Gastrocnemius medialis (tissue), 4 donors: ENCODE measurements around the gene ASAP2. TPM values are rescaled to one million over a fixed set of nuclear protein-coding genes. Genes with fewer than 3 reads are reported as not detected.

Experiments used
- ATAC-seq, 2 donors: fragments of 150-250 bp; one replicate each; pipeline ENCODE4 v1.9.1; 2016
- DNase-seq, 2 donors: peaks; one replicate each; pipeline ENCODE4 v3.0.0-alpha.2; 2019
- H3K27ac ChIP-seq, 4 donors: fragments of 200-600 bp; sonication (generic); 1 replicate in 1 of 4; 2 replicates in 3 of 4; pipeline ENCODE4 v1.5.1; 2016 to 2018; ENCODE audit warnings: mild to moderate bottlenecking in 2 of 4, moderate library complexity in 1 of 4
- H3K27me3 ChIP-seq, 3 donors: fragments of 200-600 bp; sonication (generic) in 2 of 3; 1 replicate in 1 of 3; 2 replicates in 2 of 3; pipeline versions ENCODE4 v1.5.1 to v1.6.0; 2016 to 2019; ENCODE audit warnings: mild to moderate bottlenecking in 1 of 3, moderate library complexity in 1 of 3
- H3K36me3 ChIP-seq, 2 donors: fragments of 200-600 bp; sonication (generic) in 1 of 2; one replicate each; pipeline ENCODE4 v1.5.1; 2017 to 2018
- H3K4me1 ChIP-seq, 2 donors: fragments of 200-600 bp; sonication (generic) in 1 of 2; one replicate each; pipeline ENCODE4 v1.5.1; 2016 to 2017; ENCODE audit warnings: mild to moderate bottlenecking in 2 of 2
- H3K4me3 ChIP-seq, 4 donors: fragments of 200-600 bp; sonication (generic) in 3 of 4; 1 replicate in 1 of 4; 2 replicates in 3 of 4; pipeline ENCODE4 v1.5.1; 2016 to 2019; ENCODE audit warnings: mild to moderate bottlenecking in 2 of 4
- H3K9me3 ChIP-seq, 3 donors: fragments of 200-600 bp; sonication (generic) in 2 of 3; 1 replicate in 1 of 3; 2 replicates in 2 of 3; pipeline ENCODE4 v1.5.1; 2016 to 2019
- POLR2A ChIP-seq, 2 donors: fragments of 450-650 bp; IDR thresholded peaks; one replicate each; pipeline ENCODE4 v1.6.1; 2017; ENCODE audit warnings: antibody characterized with exemption in 2 of 2, mild to moderate bottlenecking in 2 of 2, moderate library complexity in 2 of 2
- in situ Hi-C, 4 donors: fragments of 200-750 bp; cut with MboI; loops; one replicate each; pipeline versions ENCODE4 v1.15.0 to v1.8.0; 2017; ENCODE audit warnings: low sequenced_read_pairs in 4 of 4
- intact Hi-C: fragments of 100-400 bp; cut with DNase I; formaldehyde crosslinking; loops from one replicate; pipeline ENCODE4 v1.15.1; 2023; ENCODE audit warnings: low total_unique reads
- total RNA-seq, 4 donors: library from RNA; depleted of rRNA; stranded (reverse); fragments of >200 nt; gene quantifications; one replicate each; pipeline versions ENCODE4 v1.1.0 to v1.2.3, GENCODE V29; 2016
- TF ChIP-seq, protein P1 (sequence below), 5 experiments: fragments of 450-650 bp in 3 of 5; fragments of 200-600 bp in 2 of 5; sonication (generic) in 2 of 5; IDR thresholded peaks in 4 of 5; conservative IDR thresholded peaks in 1 of 5; 1 replicate in 4 of 5; 2 replicates in 1 of 5; pipeline ENCODE4 v1.5.1; 2016 to 2019; ENCODE audit warnings: antibody characterized with exemption in 5 of 5, mild to moderate bottlenecking in 3 of 5, moderate library complexity in 3 of 5

Gene ASAP2
- total RNA-seq, 4 donors from 2014 or later: 1.9 to 4.0 (median 3.4) TPM

- no peaks in the 10 kb centered on the region for H3K27me3 ChIP-seq
- in situ Hi-C loops: no loop called here
- H3K4me1 ChIP-seq: no peaks in the 10 kb centered on the region
- no peaks in the 10 kb centered on the region for H3K9me3 ChIP-seq
- intact Hi-C loops: no loop called here
- H3K27ac ChIP-seq: no peak overlapping the region
- no peaks in the 10 kb centered on the region for H3K36me3 ChIP-seq
- DNase-seq (no peak), ATAC-seq (no peak)
- TF ChIP-seq, protein P1, sequence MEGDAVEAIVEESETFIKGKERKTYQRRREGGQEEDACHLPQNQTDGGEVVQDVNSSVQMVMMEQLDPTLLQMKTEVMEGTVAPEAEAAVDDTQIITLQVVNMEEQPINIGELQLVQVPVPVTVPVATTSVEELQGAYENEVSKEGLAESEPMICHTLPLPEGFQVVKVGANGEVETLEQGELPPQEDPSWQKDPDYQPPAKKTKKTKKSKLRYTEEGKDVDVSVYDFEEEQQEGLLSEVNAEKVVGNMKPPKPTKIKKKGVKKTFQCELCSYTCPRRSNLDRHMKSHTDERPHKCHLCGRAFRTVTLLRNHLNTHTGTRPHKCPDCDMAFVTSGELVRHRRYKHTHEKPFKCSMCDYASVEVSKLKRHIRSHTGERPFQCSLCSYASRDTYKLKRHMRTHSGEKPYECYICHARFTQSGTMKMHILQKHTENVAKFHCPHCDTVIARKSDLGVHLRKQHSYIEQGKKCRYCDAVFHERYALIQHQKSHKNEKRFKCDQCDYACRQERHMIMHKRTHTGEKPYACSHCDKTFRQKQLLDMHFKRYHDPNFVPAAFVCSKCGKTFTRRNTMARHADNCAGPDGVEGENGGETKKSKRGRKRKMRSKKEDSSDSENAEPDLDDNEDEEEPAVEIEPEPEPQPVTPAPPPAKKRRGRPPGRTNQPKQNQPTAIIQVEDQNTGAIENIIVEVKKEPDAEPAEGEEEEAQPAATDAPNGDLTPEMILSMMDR (IDR thresholded peaks at IDR 0.05 in 4 of 5, conservative IDR thresholded peaks at IDR 0.05 in 1 of 5): no peak
- no peak for TF ChIP-seq POLR2A (IDR thresholded peaks at IDR 0.05)
- no peak overlapping the region for H3K4me3 ChIP-seq
Measured at GRCh38 chr2:9163306-9164111, 43.1 kb upstream of the ASAP2 start.

- no peak for DNase-seq
- Histone ChIP-seq H3K4me3 (no peak overlapping the region), H3K27me3 (no peaks in the 10 kb centered on the region), H3K27ac (no peak overlapping the region), H3K36me3 (no peaks in the 10 kb centered on the region), H3K4me1 (no peaks in the 10 kb centered on the region), H3K9me3 (no peaks in the 10 kb centered on the region)
- TF ChIP-seq, protein P1 (IDR thresholded peaks at IDR 0.05 in 4 of 5, conservative IDR thresholded peaks at IDR 0.05 in 1 of 5): no peak
- TF ChIP-seq POLR2A (IDR thresholded peaks at IDR 0.05): no peak
- no peak for ATAC-seq
- in situ Hi-C loops: no loop called here
- intact Hi-C loops: no loop called here
Measured at GRCh38 chr2:9164112-9164608, 42.5 kb upstream of the ASAP2 start.

DNA sequence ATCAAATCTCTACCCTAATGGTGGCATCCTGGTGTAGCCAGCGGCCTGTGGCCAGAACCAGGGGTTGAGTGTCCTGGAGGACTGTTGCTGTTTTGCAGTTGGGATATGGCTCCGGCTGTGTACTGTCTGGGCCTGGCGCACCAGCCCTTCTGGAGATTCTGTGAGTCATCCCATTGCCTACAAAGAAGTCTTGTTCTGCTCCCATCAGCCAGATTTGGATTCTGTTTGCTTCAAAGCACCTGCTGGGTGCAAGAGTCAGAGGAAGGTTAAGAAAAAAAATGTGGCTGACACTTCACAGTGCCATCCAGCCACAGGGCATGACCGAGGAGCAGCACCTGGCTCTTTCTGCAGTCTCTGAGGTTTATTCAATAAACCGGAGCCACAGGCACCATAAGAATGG, 41.0 kb upstream of the ASAP2 start:
- TF ChIP-seq POLR2A (IDR thresholded peaks at IDR 0.05): no peak
- TF ChIP-seq, protein P1 (IDR thresholded peaks at IDR 0.05 in 4 of 5, conservative IDR thresholded peaks at IDR 0.05 in 1 of 5): no peak
- intact Hi-C loops (no loop called here), in situ Hi-C loops (no loop called here)
- H3K27me3 ChIP-seq: no peaks in the 10 kb centered on the region
- H3K27ac ChIP-seq: no peak overlapping the region
- DNase-seq: no peak
- no peaks in the 10 kb centered on the region for H3K36me3 ChIP-seq
- no peaks in the 10 kb centered on the region for H3K9me3 ChIP-seq
- no peaks in the 10 kb centered on the region for H3K4me1 ChIP-seq
- ATAC-seq: no peak
- no peak overlapping the region for H3K4me3 ChIP-seq

DNA sequence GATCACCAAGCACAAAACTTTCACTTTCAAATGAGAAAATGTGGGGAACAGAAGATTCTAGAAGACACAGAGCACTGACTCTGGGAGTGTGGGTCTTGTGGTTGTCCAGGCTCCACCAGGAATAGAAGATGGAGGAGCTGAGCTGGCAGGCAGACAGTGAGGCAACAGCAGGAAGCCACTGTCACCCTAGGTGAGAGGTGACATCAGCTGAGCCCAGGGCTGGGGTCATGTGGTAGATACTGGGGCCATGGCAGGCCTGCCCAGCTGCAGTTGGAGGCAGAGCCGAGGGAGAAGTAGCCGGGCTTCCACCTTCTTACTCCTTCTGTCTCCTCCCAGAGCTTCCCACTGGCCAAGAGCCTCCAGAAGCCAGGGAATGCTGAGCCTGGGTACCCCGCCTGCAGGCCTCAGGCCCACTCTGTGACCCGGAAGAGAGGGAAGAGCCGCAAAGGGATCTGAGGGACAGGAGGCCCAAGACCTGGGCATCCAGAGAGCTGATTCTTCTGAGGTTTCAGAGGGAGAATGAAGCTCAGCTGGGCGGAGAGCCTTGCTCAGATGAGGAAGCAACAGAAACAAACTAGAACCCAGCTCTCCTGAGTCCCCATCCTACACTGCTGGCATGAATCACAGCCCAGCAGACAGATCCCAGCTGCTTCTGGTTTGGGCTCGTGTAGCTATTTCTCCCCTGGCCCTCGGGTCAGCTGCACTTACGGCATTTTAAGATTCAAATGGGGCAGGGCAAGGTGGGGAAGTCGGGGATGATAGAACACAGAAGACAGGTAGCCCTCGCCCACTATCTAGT, 39.8 kb upstream of the ASAP2 start:
- H3K4me3 ChIP-seq: no peak overlapping the region
- DNase-seq (no peak), ATAC-seq (no peak)
- no peaks in the 10 kb centered on the region for H3K27me3 ChIP-seq
- no peak overlapping the region for H3K27ac ChIP-seq
- no peaks in the 10 kb centered on the region for H3K4me1 ChIP-seq
- H3K36me3 ChIP-seq: no peaks in the 10 kb centered on the region
- TF ChIP-seq POLR2A (IDR thresholded peaks at IDR 0.05): no peak
- TF ChIP-seq, protein P1 (IDR thresholded peaks at IDR 0.05 in 4 of 5, conservative IDR thresholded peaks at IDR 0.05 in 1 of 5): no peak
- intact Hi-C loops: no loop called here
- H3K9me3 ChIP-seq: no peaks in the 10 kb centered on the region
- in situ Hi-C loops: no loop called here
